Measurements from ENCODE around the gene INPP5F.
"Not testable (repeated sequence)": the region's sequence is repeated elsewhere in the genome, so short reads cannot be mapped to it uniquely, and the experiment has no call there.

Gene INPP5F

GRCh38 chr10:119865699-119866240 is 139.9 kb downstream of the INPP5F start:
- no peak for DNase-seq

GRCh38 chr10:119867317-119867716 is 141.5 kb downstream of the INPP5F start:
- DNase-seq, result no peak

- not testable (repeated sequence) for DNase-seq
Observed at GRCh38 chr10:119869398-119869797, 143.5 kb downstream of the INPP5F start.

- DNase-seq, result peak; percentile 72
Observed at GRCh38 chr10:119871881-119872609, 146.2 kb downstream of the INPP5F start.

GRCh38 chr10:119872610-119872859 is 146.7 kb downstream of the INPP5F start, which contains the start of gene MCMBP:
Gene MCMBP, minus strand, starts transcription at chr10:119872843. Its CDS starts 259 bp downstream, at chr10:119872584.
- DNase-seq, result no peak

GRCh38 chr10:119872860-119873681 is 147.2 kb downstream of the INPP5F start:
- peak; percentile 95 for DNase-seq

GRCh38 chr10:119878524-119878923 is 152.7 kb downstream of the INPP5F start:
- DNase-seq, result no peak
